HL-60/S4 treated with retinoic acid at 250 ng/mL for 4 days and 3 days (cell line): ENCODE measurements around the gene R3HDM2.
"Not testable (repeated sequence)": the region's sequence is repeated elsewhere in the genome, so short reads cannot be mapped to it uniquely, and the experiment has no call there.

Experiments used
- in situ Hi-C: fragments of 300-500 bp; cut with MboI; formaldehyde crosslinking; loops from 2 replicates; pipeline ENCODE4 v1.7.0; 2022; ENCODE audit warnings: low sequenced_read_pairs

Gene R3HDM2

GRCh38 chr12:57429473-57430111, 1.3 kb downstream of the R3HDM2 start:
- in situ Hi-C loops = no loop called here

- in situ Hi-C loops = no loop called here
These were observed 1.9 kb downstream of the R3HDM2 start for GRCh38 chr12:57428965-57429364.

GRCh38 chr12:57426948-57427347, 3.9 kb downstream of the R3HDM2 start:
- in situ Hi-C loops = not testable (repeated sequence)

- in situ Hi-C loops = no loop called here
These were observed 10.4 kb downstream of the R3HDM2 start for GRCh38 chr12:57420482-57420881.

GRCh38 chr12:57419495-57419894, 11.3 kb downstream of the R3HDM2 start:
- in situ Hi-C loops = no loop called here

- in situ Hi-C loops = no loop called here
These were observed 12.6 kb downstream of the R3HDM2 start for GRCh38 chr12:57418255-57418654.

- in situ Hi-C loops = no loop called here
These were observed 14.5 kb downstream of the R3HDM2 start for GRCh38 chr12:57416039-57416996.

GRCh38 chr12:57415088-57415487, 15.8 kb downstream of the R3HDM2 start:
- in situ Hi-C loops = no loop called here

GRCh38 chr12:57414160-57414559, 16.7 kb downstream of the R3HDM2 start:
- in situ Hi-C loops = not testable (repeated sequence)

- in situ Hi-C loops = no loop called here
These were observed 20.3 kb downstream of the R3HDM2 start for GRCh38 chr12:57410534-57410933.

- in situ Hi-C loops = no loop called here
These were observed 25.7 kb downstream of the R3HDM2 start for GRCh38 chr12:57404966-57405640.

GRCh38 chr12:57402156-57402555, 28.7 kb downstream of the R3HDM2 start:
- in situ Hi-C loops = not testable (repeated sequence)

- in situ Hi-C loops = no loop called here
These were observed 29.7 kb downstream of the R3HDM2 start for GRCh38 chr12:57401165-57401564.

GRCh38 chr12:57399718-57400463, 31.0 kb downstream of the R3HDM2 start:
- in situ Hi-C loops = not testable (repeated sequence)

GRCh38 chr12:57397441-57397840, 33.4 kb downstream of the R3HDM2 start:
- in situ Hi-C loops = no loop called here

GRCh38 chr12:57395121-57395520, 35.7 kb downstream of the R3HDM2 start:
- in situ Hi-C loops = no loop called here

GRCh38 chr12:57390174-57390573, 40.7 kb downstream of the R3HDM2 start:
- in situ Hi-C loops = no loop called here

GRCh38 chr12:57389033-57389432, 41.8 kb downstream of the R3HDM2 start:
- in situ Hi-C loops = no loop called here

GRCh38 chr12:57388425-57388824, 42.4 kb downstream of the R3HDM2 start:
- in situ Hi-C loops = no loop called here

GRCh38 chr12:57386187-57386720, 44.6 kb downstream of the R3HDM2 start:
- in situ Hi-C loops = no loop called here

- in situ Hi-C loops = no loop called here
These were observed 45.3 kb downstream of the R3HDM2 start for GRCh38 chr12:57385586-57385985.
